ENCODE data around the gene CD7.

Gene CD7

GRCh38 chr17:82302991-82303943 lies 14.1 kb downstream of the CD7 start:
- in situ Hi-C loops (cut with HindIII; ENCODE audit: low pct_ligation_motif_present, low pct_unique_long_range_greater_than_20kb, low sequenced_read_pairs) = no loop called here
- DNase-seq = no peak

GRCh38 chr17:82302568-82302963 lies 14.8 kb downstream of the CD7 start:
- DNase-seq = no peak
- in situ Hi-C loops (cut with HindIII; ENCODE audit: low pct_ligation_motif_present, low pct_unique_long_range_greater_than_20kb, low sequenced_read_pairs) = no loop called here

GRCh38 chr17:82301916-82302567 lies 15.4 kb downstream of the CD7 start:
- in situ Hi-C loops (cut with HindIII; ENCODE audit: low pct_ligation_motif_present, low pct_unique_long_range_greater_than_20kb, low sequenced_read_pairs) = no loop called here

GRCh38 chr17:82301300-82301915 lies 16.0 kb downstream of the CD7 start:
- in situ Hi-C loops (cut with HindIII; ENCODE audit: low pct_ligation_motif_present, low pct_unique_long_range_greater_than_20kb, low sequenced_read_pairs) = no loop called here
- no peak for DNase-seq

More at GRCh38 chr17:82301916-82302567, 15.4 kb downstream of the CD7 start:
- no peak for DNase-seq

- in situ Hi-C loops (cut with HindIII; ENCODE audit: low pct_ligation_motif_present, low pct_unique_long_range_greater_than_20kb, low sequenced_read_pairs) = no loop called here
- DNase-seq = peak; percentile 75
Observed at GRCh38 chr17:82300707-82301270, 16.6 kb downstream of the CD7 start.

GRCh38 chr17:82300228-82300627 lies 17.2 kb downstream of the CD7 start:
- no peak for DNase-seq
- in situ Hi-C loops (cut with HindIII; ENCODE audit: low pct_ligation_motif_present, low pct_unique_long_range_greater_than_20kb, low sequenced_read_pairs) = no loop called here

- in situ Hi-C loops (cut with HindIII; ENCODE audit: low pct_ligation_motif_present, low pct_unique_long_range_greater_than_20kb, low sequenced_read_pairs) = no loop called here
- DNase-seq = no peak
Observed at GRCh38 chr17:82299452-82299851, 18.0 kb downstream of the CD7 start.

GRCh38 chr17:82298538-82299421 lies 18.6 kb downstream of the CD7 start:
- in situ Hi-C loops (cut with HindIII; ENCODE audit: low pct_ligation_motif_present, low pct_unique_long_range_greater_than_20kb, low sequenced_read_pairs) = no loop called here
- DNase-seq = no peak

- peak; percentile 86 for DNase-seq
- in situ Hi-C loops (cut with HindIII; ENCODE audit: low pct_ligation_motif_present, low pct_unique_long_range_greater_than_20kb, low sequenced_read_pairs) = no loop called here
Observed at GRCh38 chr17:82297714-82298537, 19.5 kb downstream of the CD7 start.

GRCh38 chr17:82297280-82297713 lies 20.1 kb downstream of the CD7 start:
- in situ Hi-C loops (cut with HindIII; ENCODE audit: low pct_ligation_motif_present, low pct_unique_long_range_greater_than_20kb, low sequenced_read_pairs) = no loop called here
- peak; percentile 85 for DNase-seq

GRCh38 chr17:82296511-82297279 lies 20.7 kb downstream of the CD7 start:
- DNase-seq = no peak
- in situ Hi-C loops (cut with HindIII; ENCODE audit: low pct_ligation_motif_present, low pct_unique_long_range_greater_than_20kb, low sequenced_read_pairs) = no loop called here

- DNase-seq = no peak
- in situ Hi-C loops (cut with HindIII; ENCODE audit: low pct_ligation_motif_present, low pct_unique_long_range_greater_than_20kb, low sequenced_read_pairs) = no loop called here
Observed at GRCh38 chr17:82295472-82295814, 22.0 kb downstream of the CD7 start.

GRCh38 chr17:82294064-82294773 lies 23.2 kb downstream of the CD7 start:
- no peak for DNase-seq
- in situ Hi-C loops (cut with HindIII; ENCODE audit: low pct_ligation_motif_present, low pct_unique_long_range_greater_than_20kb, low sequenced_read_pairs) = no loop called here

GRCh38 chr17:82292251-82293154 lies 24.9 kb downstream of the CD7 start:
- peak; percentile 99 for DNase-seq
- in situ Hi-C loops (cut with HindIII; ENCODE audit: low pct_ligation_motif_present, low pct_unique_long_range_greater_than_20kb, low sequenced_read_pairs) = no loop called here

GRCh38 chr17:82291582-82292250 lies 25.7 kb downstream of the CD7 start:
- in situ Hi-C loops (cut with HindIII; ENCODE audit: low pct_ligation_motif_present, low pct_unique_long_range_greater_than_20kb, low sequenced_read_pairs) = no loop called here
- no peak for DNase-seq

Measured in ACHN (cell line).